GM12878 (cell line): ENCODE measurements around the gene HELZ. TPM values are rescaled to one million over a fixed set of nuclear protein-coding genes. Genes with fewer than 3 reads are reported as not detected.

Source experiments
- ATAC-seq: fragments of 200-7000 bp; cut with Tn5 transposase; 3 replicates; pipeline ENCODE4 v1.9.1; 2020; ENCODE audit warnings: mild to moderate bottlenecking, moderate library complexity
- BruUV-seq: library from RNA; stranded (reverse); fragments of 400-500 nt; replicated peaks from 2 replicates; lab custom pipeline; 2021; lab: Mats Ljungman, UMichigan
- CTCF ChIA-PET: fragments of 300-600 bp; sonication (Branson Sonifier 250); formaldehyde crosslinking; extraction: SDS; loops from one replicate; lab custom pipeline; 2021; ENCODE audit warnings: inconsistent platforms; lab: Yijun Ruan, JAX
- POLR2A ChIA-PET: fragments of 350-600 bp; formaldehyde crosslinking; extraction: SDS; loops from one replicate; lab custom pipeline; 2021; ENCODE audit warnings: inconsistent platforms; lab: Charles Lee
- RAD21 ChIA-PET: fragments of 300-600 bp; sonication (Branson Sonifier 250); formaldehyde crosslinking; loops from one replicate; lab custom pipeline; 2023; ENCODE audit warnings: antibody characterized with exemption; ENCODE audit not compliant: unreplicated experiment; lab: Charles Lee
- SMC1A ChIA-PET: fragments of 300-600 bp; sonication (Branson Sonifier 250); formaldehyde crosslinking; loops from one replicate; lab custom pipeline; 2023; ENCODE audit not compliant: unreplicated experiment, uncharacterized antibody; lab: Charles Lee
- DNase-seq: peaks from one replicate; pipeline ENCODE4 v3.0.0-alpha.2; 2011; ENCODE audit warnings: low read depth, low spot score
- FAIRE-seq: peaks from 3 replicates; lab custom pipeline; 2011; peaks lifted over from hg19 to GRCh38; lab: Jason Lieb, UNC
- H2AFZ ChIP-seq: 2 replicates; pipeline ENCODE4 v1.6.0; 2011; ENCODE audit warnings: low read depth, low read length, control low read depth; ENCODE audit not compliant: control insufficient read depth
- H3K27ac ChIP-seq: 2 replicates; pipeline ENCODE4 v1.5.1; 2011; ENCODE audit warnings: control low read depth; ENCODE audit not compliant: control insufficient read depth, insufficient read depth
- H3K27me3 ChIP-seq, 2 experiments: replicated peaks in 1 of 2; 2 replicates each; pipeline versions ENCODE4 v1.6.0 to v1.6.1; 2011; ENCODE audit warnings: low read length in 1 of 2; ENCODE audit not compliant: control insufficient read depth in 2 of 2, insufficient read depth in 2 of 2
- H3K36me3 ChIP-seq, 2 experiments: 2 replicates each; pipeline ENCODE4 v1.5.1; 2011; ENCODE audit warnings: low read length in 1 of 2; ENCODE audit not compliant: control insufficient read depth in 2 of 2, insufficient read depth in 2 of 2
- H3K4me1 ChIP-seq: 2 replicates; pipeline ENCODE4 v1.6.1; 2011; ENCODE audit warnings: mild to moderate bottlenecking, low read length, moderate library complexity, mixed read lengths; ENCODE audit not compliant: control insufficient read depth, insufficient read depth
- H3K4me2 ChIP-seq: 2 replicates; pipeline ENCODE4 v1.6.0; 2011; ENCODE audit warnings: control low read depth; ENCODE audit not compliant: control insufficient read depth, insufficient read depth
- H3K4me3 ChIP-seq: fragments of 200-600 bp; sonication (generic); 2 replicates; pipeline ENCODE4 v1.5.1; 2016
- H3K79me2 ChIP-seq: 2 replicates; pipeline ENCODE4 v1.6.0; 2011; ENCODE audit warnings: low read length; ENCODE audit not compliant: control insufficient read depth, insufficient read depth
- H3K9ac ChIP-seq: 2 replicates; pipeline ENCODE4 v1.8.0; 2011; ENCODE audit warnings: low read length, control low read depth, mixed read lengths; ENCODE audit not compliant: control insufficient read depth, insufficient read depth
- H3K9me3 ChIP-seq: replicated peaks from 3 replicates; pipeline ENCODE4 v1.5.1; 2011; ENCODE audit warnings: mild to moderate bottlenecking, low read length; ENCODE audit not compliant: control insufficient read depth, insufficient read depth
- H4K20me1 ChIP-seq: 2 replicates; pipeline ENCODE4 v1.6.0; 2011; ENCODE audit not compliant: control insufficient read depth, insufficient read depth
- FOXK2 ChIP-seq: fragments of 450-650 bp; IDR thresholded peaks from 2 replicates; pipeline ENCODE4 v1.6.1; 2017; ENCODE audit warnings: mild to moderate bottlenecking, moderate library complexity
- HCFC1 ChIP-seq: fragments of 150-350 bp; IDR thresholded peaks from 2 replicates; pipeline ENCODE4 v1.6.1; 2014; ENCODE audit warnings: low read length
- IRF3 ChIP-seq: fragments of 450-650 bp; IDR thresholded peaks from 2 replicates; pipeline ENCODE4 v1.6.1; 2014; ENCODE audit warnings: mild to moderate bottlenecking
- IRF5 ChIP-seq: fragments of 450-650 bp; IDR thresholded peaks from 2 replicates; pipeline ENCODE4 v1.6.1; 2017; ENCODE audit warnings: borderline replicate concordance
- MXI1 ChIP-seq: fragments of 150-350 bp; IDR thresholded peaks from 2 replicates; pipeline ENCODE4 v1.6.1; 2011; ENCODE audit warnings: low read depth, mild to moderate bottlenecking, inconsistent platforms, low read length, improper control_type of control experiment
- NFYB ChIP-seq: IDR thresholded peaks from 2 replicates; pipeline ENCODE4 v1.6.1; 2011; ENCODE audit warnings: low read depth, mild to moderate bottlenecking, low read length, improper control_type of control experiment, moderate library complexity; ENCODE audit not compliant: insufficient read depth
- RBBP5 ChIP-seq: fragments of 200-600 bp; sonication (generic); conservative IDR thresholded peaks from 2 replicates; pipeline ENCODE4 v1.6.1; 2016
- RUNX3 ChIP-seq: IDR thresholded peaks from 2 replicates; pipeline ENCODE4 v1.6.1; 2012; ENCODE audit warnings: low read length, inconsistent platforms
- STAT1 ChIP-seq: fragments of 450-650 bp; conservative IDR thresholded peaks from 2 replicates; pipeline ENCODE4 v1.6.1; 2014; ENCODE audit warnings: antibody characterized with exemption, mild to moderate bottlenecking
- TCF3 ChIP-seq: IDR thresholded peaks from 2 replicates; pipeline ENCODE4 v1.6.1; 2012; ENCODE audit warnings: low read depth, mild to moderate bottlenecking, low read length, borderline replicate concordance; ENCODE audit not compliant: insufficient read depth
- WRNIP1 ChIP-seq: IDR thresholded peaks from 2 replicates; pipeline ENCODE4 v1.6.1; 2011; ENCODE audit warnings: low read depth, low read length, improper control_type of control experiment, borderline replicate concordance
- WGBS: methylation state at CpG from one replicate; pipeline ENCODE4 v1.1.6; 2016; ENCODE audit warnings: low lambda C conversion rate; ENCODE audit not compliant: insufficient replicate concordance, insufficient coverage; ENCODE audit errors: missing lambda C conversion rate; 5-methylcytosine and 5-hydroxymethylcytosine counted together
- in situ Hi-C: fragments of 300-500 bp; cut with MboI; formaldehyde crosslinking; loops from 9 replicates; pipeline ENCODE4 v1.14.3; 2018; ENCODE audit warnings: mixed read lengths
- intact Hi-C: fragments of 100-400 bp; cut with micrococcal nuclease; formaldehyde crosslinking; loops from one replicate; pipeline ENCODE4 v1.14.2; 2022; ENCODE audit not compliant: unreplicated experiment
- polyA plus RNA-seq, 11 experiments: library from polyadenylated mRNA; depleted of rRNA in 4 of 11; unstranded in 6 of 11; stranded (reverse) in 5 of 11; fragments of >200 nt; fragmentation: Nextera tagmentation in 4 of 11; fragmentation: Illumina TruSeq in 1 of 11; extraction: Ambion mirVana in 4 of 11; extraction: Trizol in 1 of 11; gene quantifications; 1 replicate in 1 of 11; 2 replicates in 10 of 11; pipeline versions ENCODE4 v1.2.1 to v1.2.3, GENCODE V29; 2011 to 2016; ENCODE audit warnings: inconsistent platforms in 2 of 11, missing spikeins in 2 of 11, low read depth in 1 of 11
- total RNA-seq, 4 experiments: library from RNA; depleted of rRNA in 3 of 4; stranded (reverse); fragments of >200 nt in 3 of 4; fragmentation: Illumina TruSeq in 1 of 4; extraction: Trizol in 1 of 4; gene quantifications; 2 replicates each; pipeline versions ENCODE4 v1.2.1 to v1.2.3, GENCODE V29; 2013 to 2021
- TF ChIP-seq, protein P1 (sequence below): fragments of 450-650 bp; IDR thresholded peaks from 2 replicates; pipeline ENCODE4 v1.6.1; 2017; ENCODE audit warnings: mild to moderate bottlenecking, moderate library complexity

The HELZ gene
- total and polyA plus RNA-seq, 10 of the 15 experiments (the other 5 are each of a cell fraction or from before 2014, with no cell fraction given): 1.5 to 36.8 (median 19.1) TPM

DNA sequence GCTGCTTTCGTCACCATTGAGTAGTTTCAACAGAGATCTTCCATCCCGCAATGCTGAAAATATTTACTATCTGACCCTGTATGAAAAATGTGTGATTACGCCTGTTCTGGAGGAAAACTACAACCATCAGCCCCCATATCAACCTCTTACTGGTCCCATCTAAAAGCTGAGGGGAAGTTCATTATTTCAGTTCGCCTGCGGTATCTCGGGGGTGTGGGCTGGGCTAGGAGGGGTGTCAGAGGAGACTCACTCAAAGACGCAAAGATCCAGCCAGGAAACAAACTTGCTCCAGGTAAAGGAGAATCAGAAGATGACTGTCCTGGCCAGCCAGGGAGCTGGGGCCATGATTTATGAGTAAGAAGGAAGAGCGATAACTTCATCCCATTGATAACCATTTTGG lies 187.0 kb downstream of the HELZ start:
- ChIA-PET CTCF (no interaction called here), POLR2A (interaction anchor here (0.9 to 1.0 kb wide), 2 partner anchors 11 to 13 kb away, joined by 4 to 9 read pairs; no protein-coding TSS in a partner anchor), SMC1A (interaction anchor here (0.6 kb wide), 1 partner anchor 24 kb away, joined by 3 read pairs; no protein-coding TSS in a partner anchor), RAD21 (no interaction called here)
- no peak overlapping the region for H3K9ac ChIP-seq
- in situ Hi-C loops: no loop called here
- 84% methylated on average over 8 of the region's 8 CpGs for WGBS
- ATAC-seq (no peak), DNase-seq (no peak), FAIRE-seq (no peak)
- intact Hi-C loops: no loop called here
- H3K27ac ChIP-seq: no peak overlapping the region
- BruUV-seq: no TSS peak
- H2AFZ ChIP-seq: no peak overlapping the region
- no peaks in the 10 kb centered on the region for H3K27me3 ChIP-seq
- no peaks in the 10 kb centered on the region for H3K79me2 ChIP-seq
- H4K20me1 ChIP-seq: no peaks in the 10 kb centered on the region
- no peaks in the 10 kb centered on the region for H3K9me3 ChIP-seq
- H3K4me3 ChIP-seq: no peak overlapping the region
- TF ChIP-seq STAT1: no peak
- no peak for TF ChIP-seq IRF5
- no peak for TF ChIP-seq WRNIP1
- no peak for TF ChIP-seq IRF3
- no peak for TF ChIP-seq RUNX3
- TF ChIP-seq NFYB: no peak
- TF ChIP-seq HCFC1: no peak
- TF ChIP-seq, protein P1, sequence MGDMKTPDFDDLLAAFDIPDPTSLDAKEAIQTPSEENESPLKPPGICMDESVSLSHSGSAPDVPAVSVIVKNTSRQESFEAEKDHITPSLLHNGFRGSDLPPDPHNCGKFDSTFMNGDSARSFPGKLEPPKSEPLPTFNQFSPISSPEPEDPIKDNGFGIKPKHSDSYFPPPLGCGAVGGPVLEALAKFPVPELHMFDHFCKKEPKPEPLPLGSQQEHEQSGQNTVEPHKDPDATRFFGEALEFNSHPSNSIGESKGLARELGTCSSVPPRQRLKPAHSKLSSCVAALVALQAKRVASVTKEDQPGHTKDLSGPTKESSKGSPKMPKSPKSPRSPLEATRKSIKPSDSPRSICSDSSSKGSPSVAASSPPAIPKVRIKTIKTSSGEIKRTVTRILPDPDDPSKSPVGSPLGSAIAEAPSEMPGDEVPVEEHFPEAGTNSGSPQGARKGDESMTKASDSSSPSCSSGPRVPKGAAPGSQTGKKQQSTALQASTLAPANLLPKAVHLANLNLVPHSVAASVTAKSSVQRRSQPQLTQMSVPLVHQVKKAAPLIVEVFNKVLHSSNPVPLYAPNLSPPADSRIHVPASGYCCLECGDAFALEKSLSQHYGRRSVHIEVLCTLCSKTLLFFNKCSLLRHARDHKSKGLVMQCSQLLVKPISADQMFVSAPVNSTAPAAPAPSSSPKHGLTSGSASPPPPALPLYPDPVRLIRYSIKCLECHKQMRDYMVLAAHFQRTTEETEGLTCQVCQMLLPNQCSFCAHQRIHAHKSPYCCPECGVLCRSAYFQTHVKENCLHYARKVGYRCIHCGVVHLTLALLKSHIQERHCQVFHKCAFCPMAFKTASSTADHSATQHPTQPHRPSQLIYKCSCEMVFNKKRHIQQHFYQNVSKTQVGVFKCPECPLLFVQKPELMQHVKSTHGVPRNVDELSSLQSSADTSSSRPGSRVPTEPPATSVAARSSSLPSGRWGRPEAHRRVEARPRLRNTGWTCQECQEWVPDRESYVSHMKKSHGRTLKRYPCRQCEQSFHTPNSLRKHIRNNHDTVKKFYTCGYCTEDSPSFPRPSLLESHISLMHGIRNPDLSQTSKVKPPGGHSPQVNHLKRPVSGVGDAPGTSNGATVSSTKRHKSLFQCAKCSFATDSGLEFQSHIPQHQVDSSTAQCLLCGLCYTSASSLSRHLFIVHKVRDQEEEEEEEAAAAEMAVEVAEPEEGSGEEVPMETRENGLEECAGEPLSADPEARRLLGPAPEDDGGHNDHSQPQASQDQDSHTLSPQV: no peak
- TF ChIP-seq TCF3: no peak
- no peak for TF ChIP-seq FOXK2
- TF ChIP-seq RBBP5: no peak
- TF ChIP-seq MXI1: no peak
- no peaks in the 10 kb centered on the region for H3K4me1 ChIP-seq
- H3K4me2 ChIP-seq: no peak overlapping the region
- H3K36me3 ChIP-seq: no peaks in the 10 kb centered on the region
